Heart right ventricle (tissue), 16 donors: Measurements from ENCODE around the gene IPO7. TPM values are rescaled to one million over a fixed set of nuclear protein-coding genes. Genes with fewer than 3 reads are reported as not detected.
A peak's percentile ranks its signal among the peaks of the same experiment; 100 is the strongest.

ENCODE experiments used
- ATAC-seq, 8 donors: fragments of 200-7000 bp; cut with Tn5 transposase; one replicate each; pipeline ENCODE4 v1.9.1; 2020; ENCODE audit warnings: mild to moderate bottlenecking in 8 of 8, moderate library complexity in 8 of 8, moderate number of reproducible peaks in 1 of 8
- DNase-seq, 2 donors: peaks; one replicate each; pipeline ENCODE4 v3.0.0-alpha.2; 2020
- H3K27ac ChIP-seq, 10 donors: fragments of 200-600 bp; sonication (generic) in 2 of 10; one replicate each; pipeline versions ENCODE4 v1.5.0 to v1.8.0; 2020 to 2022; ENCODE audit warnings: mild to moderate bottlenecking in 3 of 10
- H3K27me3 ChIP-seq, 7 donors: fragments of 200-600 bp; one replicate each; pipeline ENCODE4 v1.8.0; 2021 to 2022; ENCODE audit warnings: mild to moderate bottlenecking in 2 of 7
- H3K36me3 ChIP-seq, 9 donors: fragments of 200-600 bp; sonication (generic) in 1 of 9; one replicate each; pipeline versions ENCODE4 v1.5.0 to v1.8.0; 2020 to 2022; ENCODE audit warnings: mild to moderate bottlenecking in 2 of 9
- H3K4me1 ChIP-seq, 9 donors: fragments of 200-600 bp; sonication (generic) in 1 of 9; one replicate each; pipeline versions ENCODE4 v1.5.0 to v1.8.0; 2020 to 2022; ENCODE audit warnings: mild to moderate bottlenecking in 4 of 9
- H3K4me3 ChIP-seq, 10 donors: fragments of 200-600 bp; sonication (generic) in 2 of 10; one replicate each; pipeline versions ENCODE4 v1.5.0 to v1.8.0; 2020 to 2022; ENCODE audit warnings: mild to moderate bottlenecking in 7 of 10, moderate library complexity in 2 of 10
- H3K9me3 ChIP-seq, 11 donors: fragments of 200-600 bp in 10 of 11; sonication (generic) in 2 of 11; one replicate each; pipeline versions ENCODE4 v1.5.0 to v1.8.0; 2013 to 2022; ENCODE audit warnings: mild to moderate bottlenecking in 2 of 11, control low read depth in 1 of 11, moderate library complexity in 1 of 11
- WGBS, 2 donors: extraction: QIAGEN DNeasy Blood & Tissue Kit; methylation state at CpG; one replicate each; pipeline ENCODE4 v1.1.7; 2013; ENCODE audit warnings: inconsistent platforms in 1 of 2; 5-methylcytosine and 5-hydroxymethylcytosine counted together
- intact Hi-C, 10 donors: fragments of 100-400 bp; cut with DNase I; formaldehyde crosslinking; loops; one replicate each; pipeline versions ENCODE4 v1.11.1 to v1.14.2; 2022
- polyA plus RNA-seq, 2 donors: library from polyadenylated mRNA; stranded (reverse); fragments of 200-250 nt; gene quantifications; one replicate each; pipeline ENCODE4 v1.2.3, GENCODE V29; 2013
- total RNA-seq, 10 donors: library from RNA; stranded (reverse); fragmentation: NEBNext Ultra II Directional in 3 of 10; extraction: Animal tissue kit (Norgen Biotek cat#: 25700) in 3 of 10; gene quantifications; one replicate each; pipeline versions ENCODE4 v1.2.1 to v1.2.4, GENCODE V29; 2021 to 2023
- TF ChIP-seq, protein P1 (sequence below), 9 donors: fragments of 200-600 bp; sonication (generic) in 2 of 9; IDR thresholded peaks; one replicate each; pipeline versions ENCODE4 v1.5.0 to v1.8.0; 2021 to 2022; ENCODE audit warnings: antibody characterized with exemption in 9 of 9, mild to moderate bottlenecking in 5 of 9, moderate library complexity in 1 of 9
- donor health status: Arrhythmogenic right ventricular cardiomyopathy.
- donor health status: ischemic (EF 13 %, LVEDD 7.1; RV severe dilation, severe dysfunction).
- donor health status: healthy with polysubstance abuse.
- donor health status: DM: no; HTN: yes; CAD: no.
- donor health status: DM: no; HTN: no; CAD: no.
- donor health status: ischemic (EF 25% LVEDD 6.9; RV normal size, moderate dysfunction).
- donor health status: ischemic (EF 25% LVEDD 5.7; RV mildly dilated, moderate dysfunction).
- donor health status: healthy.
- donor health status: DM: yes; HTN: yes; CAD: no.
- donor health status: Ischemic cardiomyopathy.
- donor health status: ischemic (EF 35%, LVEDD 5.7; RV mildly dilated, moderate dysfunction).
- donor health status: nonischemic (EF 11% LVEDD 7.7; RV severe dilation, severe dysfunction).
- donor health status: DM: yes; HTN: yes; CAD: no.
- donor health status: PGD.
- donor health status: ischemic (EF 29% LVEDD 5.4; RV normal size, mild dysfunction).
- donor health status: nonischemic (EF 23%, LVEDD 6.1; RV moderate dilation, normal function).

IPO7 gene
- total and polyA plus RNA-seq, 12 donors: 24.1 to 169 (median 139) TPM

DNA sequence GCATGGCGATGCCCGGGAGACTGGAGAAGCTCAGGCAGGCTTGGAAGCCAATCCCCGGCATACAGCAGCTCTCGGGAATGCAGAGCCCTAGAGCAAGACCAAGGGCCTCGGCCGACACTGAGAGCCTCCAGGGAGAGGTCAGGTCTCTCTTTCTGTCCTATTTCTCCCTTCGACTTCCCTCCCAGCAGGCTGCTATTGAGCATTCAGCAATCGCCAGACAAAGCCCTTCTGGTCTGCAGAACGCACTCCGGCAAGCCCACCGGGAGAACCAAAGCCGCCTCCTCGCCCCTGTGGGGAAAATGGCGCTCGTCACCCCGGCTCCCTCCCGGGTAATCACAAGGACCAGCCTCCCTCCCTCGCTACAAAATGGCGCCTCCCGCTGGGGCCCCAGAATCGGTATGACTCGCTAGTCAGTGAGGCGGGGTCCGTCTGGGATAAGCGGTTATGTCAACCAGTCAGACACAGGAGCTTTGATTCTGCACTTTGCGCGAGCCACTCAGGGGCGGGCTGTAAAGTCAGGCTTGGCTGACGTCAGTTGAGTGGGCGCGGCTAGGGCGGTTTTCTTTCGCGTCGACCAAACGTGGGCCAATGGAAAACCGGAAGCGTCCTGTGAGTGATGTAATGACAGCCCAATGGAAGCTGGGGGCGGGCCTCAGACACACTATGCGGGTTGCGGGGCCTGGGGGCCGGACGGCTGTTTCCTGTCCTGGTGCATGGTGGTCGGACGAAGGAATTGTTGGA is 76.0 kb downstream of the IPO7 start, which contains the start of gene ZNF143:
Gene ZNF143, plus strand, starts transcription at position 691 of the 741 bp plus-strand sequence. CDS start 10,297 bp downstream, outside the sequence.
- TF ChIP-seq, protein P1, sequence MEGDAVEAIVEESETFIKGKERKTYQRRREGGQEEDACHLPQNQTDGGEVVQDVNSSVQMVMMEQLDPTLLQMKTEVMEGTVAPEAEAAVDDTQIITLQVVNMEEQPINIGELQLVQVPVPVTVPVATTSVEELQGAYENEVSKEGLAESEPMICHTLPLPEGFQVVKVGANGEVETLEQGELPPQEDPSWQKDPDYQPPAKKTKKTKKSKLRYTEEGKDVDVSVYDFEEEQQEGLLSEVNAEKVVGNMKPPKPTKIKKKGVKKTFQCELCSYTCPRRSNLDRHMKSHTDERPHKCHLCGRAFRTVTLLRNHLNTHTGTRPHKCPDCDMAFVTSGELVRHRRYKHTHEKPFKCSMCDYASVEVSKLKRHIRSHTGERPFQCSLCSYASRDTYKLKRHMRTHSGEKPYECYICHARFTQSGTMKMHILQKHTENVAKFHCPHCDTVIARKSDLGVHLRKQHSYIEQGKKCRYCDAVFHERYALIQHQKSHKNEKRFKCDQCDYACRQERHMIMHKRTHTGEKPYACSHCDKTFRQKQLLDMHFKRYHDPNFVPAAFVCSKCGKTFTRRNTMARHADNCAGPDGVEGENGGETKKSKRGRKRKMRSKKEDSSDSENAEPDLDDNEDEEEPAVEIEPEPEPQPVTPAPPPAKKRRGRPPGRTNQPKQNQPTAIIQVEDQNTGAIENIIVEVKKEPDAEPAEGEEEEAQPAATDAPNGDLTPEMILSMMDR (IDR thresholded peaks at IDR 0.05): no peak
- Histone ChIP-seq H3K27ac (peak within 1 kb of the TSS; percentile 97 to 100 (median 98)), H3K4me1 (peaks cover 3 to 29% (median 21%) of the 10 kb centered on the region in 9 donors), H3K9me3 (no peaks in the 10 kb centered on the region), H3K36me3 (no peaks in the 10 kb centered on the region), H3K4me3 (peak within 1 kb of the TSS; percentile 71 to 99 (median 80)), H3K27me3 (no peaks in the 10 kb centered on the region)
- WGBS, 2 donors: 0 to 1% methylated on average over 45 of the region's 45 CpGs
- intact Hi-C loops: loop anchor here in 5 of 10 donors (2.0 to 5.0 kb wide), 5 partner anchors 76 to 152 kb away; partner anchors contain the start of genes IPO7 (in 1 of the 5), TMEM41B (in 1 of the 5) and WEE1 (in 1 of the 5)
- peak; percentile 100 for DNase-seq
- ATAC-seq: peak; percentile 94 to 98 (median 97)

DNA sequence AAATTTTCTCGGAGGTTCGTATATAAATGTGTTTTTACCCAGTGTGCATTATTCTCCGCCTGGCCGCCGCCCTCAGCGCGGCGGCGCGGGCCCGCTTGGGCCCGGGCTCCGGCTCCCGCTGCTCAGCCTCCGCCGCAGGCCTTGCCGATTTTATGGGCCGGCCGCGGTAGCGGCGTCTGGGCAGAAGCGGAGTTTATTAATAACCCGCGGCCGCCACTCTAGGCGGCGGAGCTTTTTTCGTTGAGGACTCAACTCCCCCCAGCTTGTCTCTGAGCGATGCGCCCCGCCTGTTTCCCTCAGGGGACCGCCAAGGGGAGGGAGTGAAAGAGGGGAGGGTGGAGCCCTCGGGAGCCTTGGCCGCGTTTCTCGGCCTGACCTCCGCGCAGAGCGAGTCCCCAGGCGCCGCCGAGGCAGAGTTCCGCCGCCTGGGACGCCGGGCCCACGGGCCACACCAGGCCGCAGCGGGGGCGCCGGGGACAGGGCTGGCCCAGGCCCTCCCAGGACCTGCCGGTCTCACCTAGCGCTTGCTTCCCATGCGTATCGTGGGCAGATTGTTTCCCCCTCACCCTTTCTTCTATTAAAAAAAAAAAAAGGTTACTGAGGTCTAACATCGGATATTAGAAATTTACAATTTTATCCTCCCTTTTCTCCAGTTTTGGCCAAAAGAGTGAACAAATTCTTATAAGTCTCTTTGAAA is 76.8 kb downstream of the IPO7 start:
- Histone ChIP-seq H3K4me1 (peaks cover 3 to 29% (median 21%) of the 10 kb centered on the region in 9 donors), H3K9me3 (no peaks in the 10 kb centered on the region), H3K27ac (peak overlapping the region; percentile 95 to 100 (median 98)), H3K4me3 (peak overlapping the region; percentile 52 to 99 (median 72)), H3K27me3 (no peaks in the 10 kb centered on the region), H3K36me3 (peaks cover 0 to 2% (median 0%) of the 10 kb centered on the region in 9 donors)
- peak; percentile 70 to 90 (median 82) for ATAC-seq
- intact Hi-C loops: loop anchor here in 5 of 10 donors (2.0 to 5.0 kb wide), 5 partner anchors 76 to 151 kb away; partner anchors contain the start of genes IPO7 (in 1 of the 5), TMEM41B (in 1 of the 5) and WEE1 (in 1 of the 5)
- WGBS, 2 donors: 0% methylated on average over 57 of the region's 57 CpGs
- DNase-seq: peak; percentile 91 to 92
- TF ChIP-seq, protein P1 (IDR thresholded peaks at IDR 0.05): no peak

DNA sequence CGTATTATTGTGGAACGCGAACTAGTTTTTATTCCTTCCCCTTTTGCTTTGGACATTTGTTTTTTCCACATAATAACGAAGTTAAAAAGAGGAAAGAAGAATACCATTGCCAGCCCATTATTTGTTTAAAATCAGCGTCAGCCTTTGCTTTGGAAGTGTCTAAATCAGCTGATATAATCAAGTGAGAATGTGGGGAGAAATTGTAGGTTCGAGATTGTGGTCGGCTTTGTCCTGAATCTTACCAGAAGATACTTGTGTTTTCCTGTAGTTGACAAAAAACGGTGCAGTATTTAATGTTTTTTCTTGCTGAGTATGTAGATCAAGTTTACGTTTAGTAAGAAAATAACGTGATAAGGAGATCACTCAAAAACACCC is 77.3 kb downstream of the IPO7 start:
- intact Hi-C loops: loop anchor here in 5 of 10 donors (2.0 to 5.0 kb wide), 5 partner anchors 77 to 151 kb away; partner anchors contain the start of genes IPO7 (in 1 of the 5), TMEM41B (in 1 of the 5) and WEE1 (in 1 of the 5)
- peaks cover 3 to 29% (median 21%) of the 10 kb centered on the region in 9 donors for H3K4me1 ChIP-seq
- H3K4me3 ChIP-seq: peak overlapping the region; percentile 52 to 99 (median 72)
- peak overlapping the region; percentile 95 to 100 (median 98) for H3K27ac ChIP-seq
- H3K36me3 ChIP-seq: peaks cover 0 to 6% (median 0%) of the 10 kb centered on the region in 9 donors
- no peaks in the 10 kb centered on the region for H3K9me3 ChIP-seq
- DNase-seq (no peak), ATAC-seq (no peak)
- H3K27me3 ChIP-seq: no peaks in the 10 kb centered on the region
- TF ChIP-seq, protein P1 (IDR thresholded peaks at IDR 0.05): no peak
- 1 to 2% methylated on average over 10 of the region's 10 CpGs for WGBS, 2 donors
